SK-N-SH treated with all-trans-retinoic acid at 6 μM for 48 hours (cell line): ENCODE measurements around the gene PLCB1.

Experiments
- PPARA ChIP-seq: fragments of 250-450 bp; sonication (Bioruptor Pico); IDR thresholded peaks from 2 replicates; pipeline ENCODE4 v1.5.0; 2020; ENCODE audit warnings: mild to moderate bottlenecking, borderline replicate concordance
- RARB ChIP-seq: fragments of 250-450 bp; sonication (Bioruptor Pico); IDR thresholded peaks from 2 replicates; pipeline ENCODE4 v1.8.0; 2021; ENCODE audit warnings: mild to moderate bottlenecking, moderate library complexity
- ZNF565 ChIP-seq: fragments of 450-650 bp; formaldehyde crosslinking; conservative IDR thresholded peaks from 2 replicates; pipeline ENCODE4 v1.5.0; 2020; ENCODE audit warnings: low read depth, mild to moderate bottlenecking, moderate library complexity
- ZNF8 ChIP-seq: fragments of 450-650 bp; formaldehyde crosslinking; IDR thresholded peaks from 2 replicates; pipeline ENCODE4 v1.5.0; 2020; ENCODE audit warnings: mild to moderate bottlenecking, moderate library complexity

GRCh38 chr20:8390500-8390899 lies 258.4 kb downstream of the PLCB1 start:
- TF ChIP-seq PPARA (CRISPR knock-in tag), result no peak
- no peak for TF ChIP-seq RARB (CRISPR knock-in tag)
- TF ChIP-seq ZNF565 (CRISPR knock-in tag), result no peak
- no peak for TF ChIP-seq ZNF8 (CRISPR knock-in tag)
